ACC112 (cell line): ENCODE measurements around the gene PAX1.

ENCODE experiments used
- H2AFZ ChIP-seq: fragments of 200-600 bp; sonication (generic); one replicate; pipeline ENCODE4 v1.6.0; 2017; ENCODE audit warnings: antibody characterized with exemption, low read length; ENCODE audit not compliant: unreplicated experiment
- H3K27ac ChIP-seq: fragments of 200-600 bp; sonication (generic); 2 replicates; pipeline ENCODE4 v1.5.1; 2014; ENCODE audit warnings: low read depth, mild to moderate bottlenecking, antibody characterized with exemption, low read length, moderate library complexity
- H3K27me3 ChIP-seq: fragments of 200-600 bp; sonication (generic); 2 replicates; pipeline ENCODE4 v1.6.1; 2014; ENCODE audit warnings: mild to moderate bottlenecking, antibody characterized with exemption, low read length, moderate library complexity, mixed read lengths; ENCODE audit not compliant: insufficient read depth
- H3K36me3 ChIP-seq: fragments of 200-600 bp; sonication (generic); 2 replicates; pipeline ENCODE4 v1.6.1; 2016; ENCODE audit warnings: mild to moderate bottlenecking, antibody characterized with exemption, low read length, moderate library complexity, mixed read lengths; ENCODE audit not compliant: insufficient read depth
- H3K4me1 ChIP-seq: fragments of 200-600 bp; sonication (generic); one replicate; pipeline ENCODE4 v1.6.1; 2016; ENCODE audit warnings: low read length, mixed read lengths; ENCODE audit not compliant: insufficient read depth, unreplicated experiment, control insufficient read depth
- H3K4me3 ChIP-seq: fragments of 200-600 bp; sonication (generic); 2 replicates; pipeline ENCODE4 v1.5.1; 2014; ENCODE audit warnings: mild to moderate bottlenecking, low read depth, low read length
- H3K79me2 ChIP-seq: fragments of 200-600 bp; sonication (generic); one replicate; pipeline ENCODE4 v1.6.0; 2016; ENCODE audit warnings: low read length; ENCODE audit not compliant: control insufficient read depth, unreplicated experiment, insufficient read depth

Gene PAX1

GRCh38 chr20:21703717-21704407 lies 1.6 kb upstream of the PAX1 start:
- no peak overlapping the region for H3K4me3 ChIP-seq
- H3K36me3 ChIP-seq, result no peaks in the 10 kb centered on the region
- no peaks in the 10 kb centered on the region for H3K79me2 ChIP-seq
- peaks cover 42% of the 10 kb centered on the region; the same call in 1 of the 2 replicates for H3K27me3 ChIP-seq
- no peak overlapping the region for H3K27ac ChIP-seq
- no peaks in the 10 kb centered on the region for H3K4me1 ChIP-seq
- H2AFZ ChIP-seq, result no peak overlapping the region

DNA sequence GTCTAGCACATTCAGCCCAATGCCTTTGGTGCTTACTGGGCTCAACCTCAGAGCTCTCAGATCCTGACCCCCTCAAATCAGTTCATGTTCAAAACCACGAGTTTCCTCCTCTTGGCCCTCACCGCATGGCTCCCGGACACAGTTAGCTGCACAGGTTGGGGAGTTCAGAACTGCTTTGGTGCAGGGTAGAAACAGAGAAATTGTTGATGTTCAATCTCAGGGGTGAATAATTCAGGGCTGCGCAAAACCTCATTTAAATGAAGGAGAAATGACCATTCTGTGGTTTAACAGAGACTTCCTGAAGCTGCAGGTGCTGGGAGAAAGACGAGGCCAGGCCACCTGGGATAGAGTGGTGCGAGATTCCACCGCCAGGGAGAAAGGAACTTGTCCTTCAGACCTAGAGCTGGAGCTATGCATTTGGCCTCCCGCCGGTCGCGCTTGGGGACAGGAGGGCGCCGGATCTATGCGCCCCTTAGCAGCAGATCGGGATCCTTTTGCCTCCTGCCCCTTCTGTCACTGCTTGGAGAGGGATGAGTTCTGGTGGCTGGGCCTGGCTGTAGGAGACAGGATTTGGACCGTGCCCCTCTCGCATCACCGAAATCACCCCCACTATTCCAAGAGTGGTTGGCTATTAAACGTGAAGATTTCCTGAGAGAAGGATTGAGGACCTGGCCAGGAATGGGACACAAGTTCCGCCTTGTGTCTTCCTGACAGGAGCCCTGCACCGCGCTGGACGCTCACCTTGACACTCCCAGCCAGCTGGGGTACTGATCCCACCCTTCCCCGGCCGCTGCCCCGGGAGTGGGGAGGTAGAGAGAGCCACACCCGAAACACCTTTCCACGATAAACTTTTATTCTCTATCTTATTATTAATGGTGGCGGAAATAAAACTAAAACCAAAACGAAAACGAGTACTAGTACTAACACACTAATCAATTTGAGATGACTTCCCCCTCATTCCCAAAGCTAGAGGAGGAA lies 767 bp upstream of the PAX1 start:
- H3K36me3 ChIP-seq, result no peaks in the 10 kb centered on the region
- no peaks in the 10 kb centered on the region for H3K79me2 ChIP-seq
- H3K4me3 ChIP-seq, result no peak overlapping the region
- no peaks in the 10 kb centered on the region for H3K4me1 ChIP-seq
- no peak overlapping the region for H2AFZ ChIP-seq
- H3K27ac ChIP-seq, result no peak overlapping the region
- H3K27me3 ChIP-seq, result peaks cover 42% of the 10 kb centered on the region; the same call in 1 of the 2 replicates

- no peaks in the 10 kb centered on the region for H3K4me1 ChIP-seq
- H3K27me3 ChIP-seq, result peaks cover 35% of the 10 kb centered on the region; the same call in 1 of the 2 replicates
- no peaks in the 10 kb centered on the region for H3K36me3 ChIP-seq
- no peak overlapping the region for H3K27ac ChIP-seq
- H3K79me2 ChIP-seq, result no peaks in the 10 kb centered on the region
- no peak overlapping the region for H3K4me3 ChIP-seq
- H2AFZ ChIP-seq, result no peak overlapping the region
These were observed 1.1 kb downstream of the PAX1 start for GRCh38 chr20:21706261-21707195.

DNA sequence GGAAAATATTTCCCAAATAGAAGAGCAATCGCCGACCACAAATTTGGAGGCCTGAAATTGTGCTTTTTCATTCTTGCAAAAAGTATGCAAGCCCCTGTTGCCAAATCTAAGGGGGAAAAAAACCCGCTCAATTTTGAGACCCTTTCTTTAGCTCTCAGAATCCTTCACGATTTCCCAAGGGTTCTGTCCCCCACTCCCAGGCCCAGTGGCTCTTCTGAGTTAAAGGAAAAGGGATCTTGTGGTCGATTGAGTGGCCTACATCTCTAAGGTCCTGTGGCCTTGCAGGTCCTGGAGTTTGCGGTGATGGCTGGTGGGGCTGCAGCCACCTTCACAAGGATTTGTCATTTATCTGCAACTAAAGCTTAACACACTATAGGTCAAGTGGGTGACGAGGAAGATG lies 1.8 kb downstream of the PAX1 start:
- H3K27ac ChIP-seq, result no peak overlapping the region
- H2AFZ ChIP-seq, result no peak overlapping the region
- no peaks in the 10 kb centered on the region for H3K36me3 ChIP-seq
- H3K4me3 ChIP-seq, result no peak overlapping the region
- peaks cover 36% of the 10 kb centered on the region; the same call in 1 of the 2 replicates for H3K27me3 ChIP-seq
- H3K4me1 ChIP-seq, result no peaks in the 10 kb centered on the region
- H3K79me2 ChIP-seq, result no peaks in the 10 kb centered on the region

- no peak overlapping the region for H3K27ac ChIP-seq
- peaks cover 44% of the 10 kb centered on the region; the same call in 1 of the 2 replicates for H3K27me3 ChIP-seq
- no peaks in the 10 kb centered on the region for H3K36me3 ChIP-seq
- H3K79me2 ChIP-seq, result no peaks in the 10 kb centered on the region
- no peak overlapping the region for H3K4me3 ChIP-seq
- H2AFZ ChIP-seq, result no peak overlapping the region
- H3K4me1 ChIP-seq, result no peaks in the 10 kb centered on the region
These were observed 2.7 kb downstream of the PAX1 start for GRCh38 chr20:21707999-21708737.

GRCh38 chr20:21708738-21709534 lies 3.5 kb downstream of the PAX1 start:
- Histone ChIP-seq H3K36me3 (no peaks in the 10 kb centered on the region), H3K4me3 (no peak overlapping the region), H3K79me2 (no peaks in the 10 kb centered on the region), H3K27me3 (peaks cover 44% of the 10 kb centered on the region; the same call in 1 of the 2 replicates), H3K4me1 (no peaks in the 10 kb centered on the region), H3K27ac (no peak overlapping the region), H2AFZ (no peak overlapping the region)

GRCh38 chr20:21709535-21709904 lies 4.1 kb downstream of the PAX1 start:
- H3K4me3 ChIP-seq, result no peak overlapping the region
- peaks cover 45% of the 10 kb centered on the region; the same call in 1 of the 2 replicates for H3K27me3 ChIP-seq
- H3K79me2 ChIP-seq, result no peaks in the 10 kb centered on the region
- no peak overlapping the region for H3K27ac ChIP-seq
- H3K4me1 ChIP-seq, result no peaks in the 10 kb centered on the region
- H3K36me3 ChIP-seq, result no peaks in the 10 kb centered on the region
- no peak overlapping the region for H2AFZ ChIP-seq

DNA sequence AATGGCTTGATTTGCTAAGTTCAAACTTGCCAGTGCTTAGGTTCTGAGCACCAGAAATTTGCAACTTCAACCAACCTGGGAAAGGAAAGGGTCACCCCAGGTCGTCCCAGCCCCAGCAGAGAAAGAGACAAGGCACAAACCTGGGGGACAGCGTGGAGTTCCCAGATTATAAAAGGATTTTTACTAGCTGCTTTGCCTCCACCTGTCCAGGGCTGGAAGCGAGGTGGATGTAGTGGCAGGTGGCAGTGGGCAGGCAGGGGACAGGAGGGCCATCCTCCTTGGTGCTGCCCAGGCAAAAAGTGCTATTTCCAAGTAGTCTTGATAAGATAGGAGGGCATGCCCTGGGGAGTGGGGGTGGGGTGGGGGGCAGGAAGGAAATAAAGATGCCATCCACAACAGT lies 4.9 kb downstream of the PAX1 start:
- Histone ChIP-seq H3K27me3 (peaks cover 45% of the 10 kb centered on the region; the same call in 1 of the 2 replicates), H3K27ac (no peak overlapping the region), H3K4me1 (no peaks in the 10 kb centered on the region), H3K36me3 (no peaks in the 10 kb centered on the region), H3K79me2 (no peaks in the 10 kb centered on the region), H3K4me3 (no peak overlapping the region), H2AFZ (no peak overlapping the region)

DNA sequence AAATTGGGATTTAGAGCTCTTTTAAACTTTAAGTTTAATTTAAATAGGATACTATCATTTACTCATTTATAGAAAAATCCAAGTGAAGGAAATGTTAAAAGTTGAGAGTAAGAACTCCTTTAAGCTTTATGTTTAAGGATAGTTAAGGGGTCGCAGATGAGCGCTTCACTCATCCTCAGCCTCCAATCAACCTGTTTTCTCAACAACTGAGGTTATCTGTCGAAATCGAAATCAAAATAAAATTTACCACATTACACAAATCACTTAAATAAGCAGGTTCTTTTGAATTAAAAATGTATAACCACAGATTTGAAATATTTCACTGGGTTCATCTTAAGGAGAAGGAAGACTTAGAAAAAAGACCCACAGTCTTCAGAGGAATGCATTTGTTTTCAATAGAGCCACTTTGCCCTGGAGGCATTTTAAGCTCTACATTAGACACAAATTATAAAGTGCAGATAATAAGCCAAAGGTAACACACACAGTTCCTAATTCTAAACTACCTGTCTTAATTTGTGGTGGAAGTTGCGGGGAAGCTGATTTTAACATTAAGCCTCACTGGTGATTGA lies 5.5 kb downstream of the PAX1 start:
- H2AFZ ChIP-seq, result no peak overlapping the region
- no peaks in the 10 kb centered on the region for H3K36me3 ChIP-seq
- no peak overlapping the region for H3K4me3 ChIP-seq
- no peaks in the 10 kb centered on the region for H3K79me2 ChIP-seq
- H3K27ac ChIP-seq, result no peak overlapping the region
- peaks cover 49% of the 10 kb centered on the region; the same call in 1 of the 2 replicates for H3K27me3 ChIP-seq
- H3K4me1 ChIP-seq, result no peaks in the 10 kb centered on the region
